H1 (cell line): ENCODE data around the gene DGKD. TPM values are rescaled to one million over a fixed set of nuclear protein-coding genes. Genes with fewer than 3 reads are reported as not detected.

Experiments
- CHD7 ChIP-seq: fragments of 300-600 bp; sonication (generic); IDR thresholded peaks from 2 replicates; pipeline ENCODE4 v1.7.1; 2012; ENCODE audit warnings: low read length, moderate library complexity, mild to moderate bottlenecking, inconsistent platforms; ENCODE audit not compliant: insufficient replicate concordance
- KDM5A ChIP-seq: fragments of 200-600 bp; IDR thresholded peaks from 2 replicates; pipeline ENCODE4 v1.7.1; 2012; ENCODE audit warnings: mild to moderate bottlenecking, low read length, inconsistent platforms, mixed read lengths
- MAFK ChIP-seq: IDR thresholded peaks from 2 replicates; pipeline ENCODE4 v1.6.1; 2012; ENCODE audit warnings: low read depth, mild to moderate bottlenecking, improper control_type of control experiment, low read length
- PHF8 ChIP-seq: fragments of 200-600 bp; sonication (generic); conservative IDR thresholded peaks from 2 replicates; pipeline ENCODE4 v1.7.1; 2012; ENCODE audit warnings: low read depth, mild to moderate bottlenecking, inconsistent platforms, low read length, moderate library complexity
- polyA plus RNA-seq, 7 experiments: library from polyadenylated mRNA; depleted of rRNA in 3 of 7; stranded (reverse) in 5 of 7; unstranded in 2 of 7; fragments of >200 nt in 5 of 7; fragments of 200-250 nt in 2 of 7; gene quantifications; 1 replicate in 5 of 7; 2 replicates in 1 of 7; 4 replicates in 1 of 7; pipeline versions ENCODE4 v1.2.1 to v1.2.3, GENCODE V29; 2011 to 2013; ENCODE audit warnings: missing spikeins in 2 of 7, mixed read lengths in 2 of 7
- total RNA-seq: library from RNA; stranded (reverse); fragmentation: NEBNext Ultra II Directional; extraction: Animal tissue kit (Norgen Biotek cat#: 25700); gene quantifications from 2 replicates; pipeline ENCODE4 v1.2.1, GENCODE V29; 2021

The DGKD gene
- total and polyA plus RNA-seq, 2 of the 8 experiments (the other 6 are each of a cell fraction or from before 2014, with no cell fraction given) = 7.7 to 30.9 TPM

GRCh38 chr2:233418761-233419546 is 64.7 kb downstream of the DGKD start (continued):
- TF ChIP-seq PHF8 = no peak
- no peak for TF ChIP-seq KDM5A
- no peak for TF ChIP-seq MAFK
- TF ChIP-seq CHD7 = no peak
